Liver (tissue), 9 donors: ENCODE results near the gene TMEM175. TPM values are rescaled to one million over a fixed set of nuclear protein-coding genes. Genes with fewer than 3 reads are reported as not detected.
"Not testable (repeated sequence)": the region's sequence is repeated elsewhere in the genome, so short reads cannot be mapped to it uniquely, and the experiment has no call there.

ENCODE experiments used
- DNase-seq: peaks from one replicate; pipeline ENCODE4 v3.0.0-alpha.2; 2017; ENCODE audit warnings: low spot score
- H3K27ac ChIP-seq, 2 donors: one replicate each; pipeline ENCODE4 v1.7.0; 2013; ENCODE audit warnings: inconsistent platforms in 2 of 2, low read length in 2 of 2, control low read depth in 1 of 2, low read depth in 1 of 2, mild to moderate bottlenecking in 1 of 2
- H3K27me3 ChIP-seq, 4 donors: one replicate each; pipeline versions ENCODE4 v1.6.1 to v1.7.0; 2013; ENCODE audit warnings: low read length in 3 of 4, inconsistent platforms in 1 of 4, mild to moderate bottlenecking in 1 of 4, moderate library complexity in 1 of 4; ENCODE audit not compliant: control insufficient read depth in 4 of 4, insufficient read depth in 4 of 4
- H3K36me3 ChIP-seq, 4 donors: one replicate each; pipeline versions ENCODE4 v1.6.1 to v1.7.0; 2013; ENCODE audit warnings: low read length in 3 of 4, mild to moderate bottlenecking in 3 of 4, low read depth in 1 of 4, moderate library complexity in 1 of 4; ENCODE audit not compliant: control insufficient read depth in 4 of 4, insufficient read depth in 3 of 4
- H3K4me1 ChIP-seq, 4 donors: one replicate each; pipeline versions ENCODE4 v1.6.1 to v1.7.0; 2013; ENCODE audit warnings: low read length in 3 of 4, mild to moderate bottlenecking in 3 of 4, moderate library complexity in 1 of 4; ENCODE audit not compliant: control insufficient read depth in 4 of 4, insufficient read depth in 4 of 4
- H3K4me3 ChIP-seq, 3 donors: one replicate each; pipeline versions ENCODE4 v1.6.1 to v1.7.0; 2013; ENCODE audit warnings: low read length in 3 of 3, control low read depth in 1 of 3, low read depth in 1 of 3, mild to moderate bottlenecking in 1 of 3
- H3K9ac ChIP-seq, 2 donors: one replicate each; pipeline ENCODE4 v1.7.0; 2013; ENCODE audit warnings: low read length in 2 of 2, mild to moderate bottlenecking in 2 of 2, moderate library complexity in 2 of 2, control low read depth in 1 of 2, low read depth in 1 of 2
- H3K9me3 ChIP-seq, 4 donors: one replicate each; pipeline versions ENCODE4 v1.6.1 to v1.7.0; 2013; ENCODE audit warnings: low read length in 3 of 4; ENCODE audit not compliant: control insufficient read depth in 4 of 4
- ATF3 ChIP-seq: IDR thresholded peaks from 2 replicates; pipeline ENCODE4 v1.6.1; 2016; ENCODE audit warnings: antibody characterized with exemption
- EGR1 ChIP-seq, 2 donors: IDR thresholded peaks; 2 replicates each; pipeline ENCODE4 v1.6.1; 2016 to 2018; ENCODE audit warnings: antibody characterized with exemption in 2 of 2, low read depth in 2 of 2
- FOXA1 ChIP-seq: IDR thresholded peaks from 2 replicates; pipeline ENCODE4 v1.6.1; 2016; ENCODE audit warnings: antibody characterized with exemption
- FOXA2 ChIP-seq: IDR thresholded peaks from 2 replicates; pipeline ENCODE4 v1.6.1; 2016; ENCODE audit warnings: antibody characterized with exemption
- GABPA ChIP-seq, 2 donors: IDR thresholded peaks in 1 of 2; conservative IDR thresholded peaks in 1 of 2; 2 replicates each; pipeline ENCODE4 v1.6.1; 2016; ENCODE audit warnings: antibody characterized with exemption in 2 of 2, mild to moderate bottlenecking in 1 of 2, moderate library complexity in 1 of 2
- HNF4A ChIP-seq, 2 donors: conservative IDR thresholded peaks; 2 replicates each; pipeline ENCODE4 v1.6.1; 2016; ENCODE audit warnings: antibody characterized with exemption in 2 of 2, mild to moderate bottlenecking in 2 of 2
- HNF4G ChIP-seq: IDR thresholded peaks from 2 replicates; pipeline ENCODE4 v1.6.1; 2016; ENCODE audit warnings: antibody characterized with exemption
- JUND ChIP-seq, 2 donors: IDR thresholded peaks; 2 replicates each; pipeline ENCODE4 v1.6.1; 2016; ENCODE audit warnings: antibody characterized with exemption in 2 of 2
- MAX ChIP-seq: IDR thresholded peaks from 2 replicates; pipeline ENCODE4 v1.6.1; 2016; ENCODE audit warnings: antibody characterized with exemption
- NR2F2 ChIP-seq: IDR thresholded peaks from 2 replicates; pipeline ENCODE4 v1.6.1; 2016; ENCODE audit warnings: antibody characterized with exemption
- REST ChIP-seq: IDR thresholded peaks from 2 replicates; pipeline ENCODE4 v1.6.1; 2016; ENCODE audit warnings: antibody characterized with exemption, mild to moderate bottlenecking
- RXRA ChIP-seq, 2 donors: IDR thresholded peaks; 2 replicates each; pipeline ENCODE4 v1.6.1; 2017 to 2018; ENCODE audit warnings: antibody characterized with exemption in 2 of 2, mild to moderate bottlenecking in 1 of 2
- SP1 ChIP-seq: IDR thresholded peaks from 2 replicates; pipeline ENCODE4 v1.6.1; 2018; ENCODE audit warnings: antibody characterized with exemption, mild to moderate bottlenecking
- TAF1 ChIP-seq: conservative IDR thresholded peaks from 2 replicates; pipeline ENCODE4 v1.6.1; 2016; ENCODE audit warnings: antibody characterized with exemption, mild to moderate bottlenecking
- YY1 ChIP-seq: IDR thresholded peaks from 2 replicates; pipeline ENCODE4 v1.6.1; 2016; ENCODE audit warnings: antibody characterized with exemption, mild to moderate bottlenecking
- ZBTB33 ChIP-seq: IDR thresholded peaks from 2 replicates; pipeline ENCODE4 v1.6.1; 2016; ENCODE audit warnings: antibody characterized with exemption
- WGBS: extraction: QIAGEN DNeasy Blood & Tissue Kit; methylation state at CpG from one replicate; pipeline ENCODE4 v1.1.7; 2013; 5-methylcytosine and 5-hydroxymethylcytosine counted together
- polyA plus RNA-seq, 2 donors: library from polyadenylated mRNA; stranded (reverse) in 1 of 2; unstranded in 1 of 2; fragments of 200-250 nt in 1 of 2; fragments of >200 nt in 1 of 2; fragmentation: Nextera tagmentation in 1 of 2; extraction: Ambion mirVana in 1 of 2; gene quantifications; one replicate each; pipeline versions ENCODE4 v1.2.1 to v1.2.3, GENCODE V29; 2013 to 2015
- total RNA-seq, 2 donors: library from RNA; depleted of rRNA; stranded (reverse); fragments of >200 nt; gene quantifications; one replicate each; pipeline ENCODE4 v1.2.3, GENCODE V29; 2014
- donor health status: healthy.
- donor health status: healthy.
- donor health status: healthy.
- donor health status: healthy.
- donor health status: healthy.

TMEM175 gene
- total and polyA plus RNA-seq, 4 donors, result 18.6 to 26.3 (median 25.5) TPM

- no peak for TF ChIP-seq MAX
- no peak for TF ChIP-seq JUND (IDR thresholded peaks at IDR 0.05)
- TF ChIP-seq ATF3, result no peak
These were observed 65.9 kb downstream of the TMEM175 start (continued) for GRCh38 chr4:998096-998691.

GRCh38 chr4:999240-999863 lies 67.1 kb downstream of the TMEM175 start:
- 78% methylated on average over 17 of the region's 21 CpGs for WGBS
- H3K4me1 ChIP-seq, result peaks cover 3 to 26% (median 16%) of the 10 kb centered on the region in 4 donors
- not testable (repeated sequence) for H3K27ac ChIP-seq, H3K9me3 ChIP-seq, DNase-seq, H3K9ac ChIP-seq, H3K27me3 ChIP-seq, H3K36me3 ChIP-seq, H3K4me3 ChIP-seq

- Histone ChIP-seq H3K9ac (no peak overlapping the region), H3K9me3 (no peaks in the 10 kb centered on the region), H3K36me3 (no peaks in the 10 kb centered on the region), H3K4me3 (no peak overlapping the region), H3K4me1 (peaks cover 3 to 26% (median 15%) of the 10 kb centered on the region in 4 donors), H3K27me3 (no peaks in the 10 kb centered on the region), H3K27ac (no peak overlapping the region)
- TF ChIP-seq RXRA (IDR thresholded peaks at IDR 0.05), result no peak
- no peak for TF ChIP-seq ZBTB33
- TF ChIP-seq TAF1, result no peak
- no peak for TF ChIP-seq FOXA2
- no peak for TF ChIP-seq JUND (IDR thresholded peaks at IDR 0.05)
- no peak for TF ChIP-seq HNF4G
- TF ChIP-seq GABPA (IDR thresholded peaks at IDR 0.05 in 1 of 2, conservative IDR thresholded peaks at IDR 0.05 in 1 of 2), result no peak
- TF ChIP-seq NR2F2, result no peak
- no peak for TF ChIP-seq FOXA1
- no peak for TF ChIP-seq EGR1 (IDR thresholded peaks at IDR 0.05; ENCODE audit: low read depth in 2 of 2)
- DNase-seq, result no peak
- WGBS, result 81% methylated on average over 18 of the region's 18 CpGs
These were observed 67.7 kb downstream of the TMEM175 start for GRCh38 chr4:999882-1000425.

GRCh38 chr4:1000686-1001260 lies 68.5 kb downstream of the TMEM175 start:
- DNase-seq, result no peak
- Histone ChIP-seq H3K9me3 (no peaks in the 10 kb centered on the region), H3K36me3 (no peaks in the 10 kb centered on the region), H3K27me3 (no peaks in the 10 kb centered on the region), H3K4me3 (no peak overlapping the region), H3K4me1 (peaks cover 3 to 26% (median 15%) of the 10 kb centered on the region in 4 donors), H3K27ac (no peak overlapping the region), H3K9ac (no peak overlapping the region)
- 94% methylated on average over 15 of the region's 15 CpGs for WGBS
- TF ChIP-seq JUND (IDR thresholded peaks at IDR 0.05), result no peak
- TF ChIP-seq FOXA1, result no peak
- TF ChIP-seq YY1, result no peak
- TF ChIP-seq RXRA (IDR thresholded peaks at IDR 0.05), result no peak
- TF ChIP-seq FOXA2, result no peak
- no peak for TF ChIP-seq SP1
- TF ChIP-seq ZBTB33, result no peak
- TF ChIP-seq HNF4A (conservative IDR thresholded peaks at IDR 0.05), result no peak
- TF ChIP-seq MAX, result no peak
- no peak for TF ChIP-seq REST
